H9 (cell line): Measurements from ENCODE around the gene CDC6. TPM values are rescaled to one million over a fixed set of nuclear protein-coding genes. Genes with fewer than 3 reads are reported as not detected.

ENCODE experiments used
- DNase-seq: peaks from one replicate; pipeline ENCODE4 v3.0.0-alpha.2; 2017
- H2AFZ ChIP-seq: one replicate; pipeline ENCODE4 v1.6.1; 2013; ENCODE audit warnings: mild to moderate bottlenecking, low read length, control low read depth, moderate library complexity
- H2AK5ac ChIP-seq: 2 replicates; pipeline ENCODE4 v1.6.1; 2013; ENCODE audit warnings: low read length, control low read depth, mixed read lengths; ENCODE audit not compliant: insufficient read length
- H2BK120ac ChIP-seq: one replicate; pipeline ENCODE4 v1.6.1; 2013; ENCODE audit warnings: low read depth, mild to moderate bottlenecking, low read length, control low read depth, inconsistent platforms; ENCODE audit not compliant: poor library complexity, severe bottlenecking
- H2BK12ac ChIP-seq: 2 replicates; pipeline ENCODE4 v1.6.1; 2013; ENCODE audit warnings: low read length, control low read depth, mixed read lengths, low read depth; ENCODE audit not compliant: insufficient read length
- H2BK15ac ChIP-seq: 2 replicates; pipeline ENCODE4 v1.6.1; 2013; ENCODE audit warnings: low read depth, low read length, control low read depth
- H2BK20ac ChIP-seq: one replicate; pipeline ENCODE4 v1.6.1; 2013; ENCODE audit warnings: low read depth, mild to moderate bottlenecking, low read length, control low read depth, inconsistent platforms; ENCODE audit not compliant: poor library complexity, severe bottlenecking
- H2BK5ac ChIP-seq: 2 replicates; pipeline ENCODE4 v1.6.1; 2013; ENCODE audit warnings: low read length, control low read depth, mixed read lengths; ENCODE audit not compliant: insufficient read length
- H3K14ac ChIP-seq: 2 replicates; pipeline ENCODE4 v1.6.1; 2013; ENCODE audit warnings: low read length, control low read depth; ENCODE audit not compliant: insufficient read depth
- H3K18ac ChIP-seq: 2 replicates; pipeline ENCODE4 v1.6.1; 2013; ENCODE audit warnings: low read depth, mild to moderate bottlenecking, mixed read lengths, low read length, control low read depth; ENCODE audit not compliant: insufficient read length
- H3K23ac ChIP-seq: 2 replicates; pipeline ENCODE4 v1.6.1; 2013; ENCODE audit warnings: low read length, control low read depth, mixed read lengths, low read depth; ENCODE audit not compliant: insufficient read length
- H3K23me2 ChIP-seq: 2 replicates; pipeline ENCODE4 v1.6.1; 2013; ENCODE audit warnings: low read depth, mild to moderate bottlenecking, mixed read lengths, low read length, control low read depth; ENCODE audit not compliant: insufficient read length, poor library complexity, severe bottlenecking
- H3K27ac ChIP-seq: 2 replicates; pipeline ENCODE4 v1.5.1; 2013; ENCODE audit warnings: low read length, control low read depth, mixed read lengths, low read depth; ENCODE audit not compliant: insufficient read length
- H3K27me3 ChIP-seq: 2 replicates; pipeline ENCODE4 v1.6.1; 2013; ENCODE audit warnings: low read length, control low read depth, inconsistent platforms; ENCODE audit not compliant: insufficient read depth
- H3K4ac ChIP-seq: 2 replicates; pipeline ENCODE4 v1.6.1; 2013; ENCODE audit warnings: low read depth, mild to moderate bottlenecking, control low read depth, inconsistent platforms, low read length, moderate library complexity
- H3K4me1 ChIP-seq: 2 replicates; pipeline ENCODE4 v1.6.1; 2013; ENCODE audit warnings: low read length, control low read depth, inconsistent platforms; ENCODE audit not compliant: insufficient read depth
- H3K4me2 ChIP-seq: 2 replicates; pipeline ENCODE4 v1.6.1; 2013; ENCODE audit warnings: low read length, control low read depth, mixed read lengths; ENCODE audit not compliant: insufficient read length, insufficient read depth
- H3K56ac ChIP-seq: 2 replicates; pipeline ENCODE4 v1.6.1; 2013; ENCODE audit warnings: low read depth, mild to moderate bottlenecking, mixed read lengths, low read length, control low read depth; ENCODE audit not compliant: insufficient read length
- H3K79me1 ChIP-seq: 2 replicates; pipeline ENCODE4 v1.6.1; 2013; ENCODE audit warnings: low read depth, mild to moderate bottlenecking, moderate library complexity, low read length, control low read depth, inconsistent platforms; ENCODE audit not compliant: insufficient read depth, poor library complexity, severe bottlenecking
- H3K79me2 ChIP-seq: 2 replicates; pipeline ENCODE4 v1.6.1; 2013; ENCODE audit warnings: low read length, control low read depth, inconsistent platforms; ENCODE audit not compliant: insufficient read depth
- H3K9ac ChIP-seq: 2 replicates; pipeline ENCODE4 v1.6.1; 2013; ENCODE audit warnings: low read length, control low read depth, mixed read lengths; ENCODE audit not compliant: insufficient read length; ENCODE audit errors: extremely low read depth
- H3K9me3 ChIP-seq: one replicate; pipeline ENCODE4 v1.6.1; 2013; ENCODE audit warnings: low read depth, low read length, inconsistent platforms; ENCODE audit not compliant: control insufficient read depth
- H3T11ph ChIP-seq: one replicate; pipeline ENCODE4 v1.6.1; 2013; ENCODE audit warnings: mild to moderate bottlenecking, low read length, control low read depth, inconsistent platforms
- H4K20me1 ChIP-seq: one replicate; pipeline ENCODE4 v1.6.1; 2013; ENCODE audit not compliant: control insufficient read depth, insufficient read length, insufficient read depth
- H4K5ac ChIP-seq: 2 replicates; pipeline ENCODE4 v1.6.1; 2013; ENCODE audit warnings: low read depth, mild to moderate bottlenecking, mixed read lengths, low read length, control low read depth; ENCODE audit not compliant: insufficient read length
- H4K8ac ChIP-seq: replicated peaks from 2 replicates; pipeline ENCODE4 v1.6.1; 2013; ENCODE audit warnings: low read length, control low read depth, mixed read lengths, low read depth; ENCODE audit not compliant: insufficient read length
- H4K91ac ChIP-seq: 2 replicates; pipeline ENCODE4 v1.6.1; 2013; ENCODE audit warnings: low read depth, mild to moderate bottlenecking, moderate library complexity, mixed read lengths, low read length, control low read depth; ENCODE audit not compliant: insufficient read length
- H3K27ac Mint-ChIP-seq, 3 experiments: 2 replicates in 2 of 3; 3 replicates in 1 of 3; pipeline ENCODE4 v1.8.0; 2020 to 2021; ENCODE audit warnings: mixed read lengths in 3 of 3, mild to moderate bottlenecking in 1 of 3, moderate library complexity in 1 of 3
- H3K27me3 Mint-ChIP-seq: 2 replicates; pipeline ENCODE4 v1.8.0; 2021; ENCODE audit warnings: low read depth, mild to moderate bottlenecking, moderate library complexity, mixed read lengths
- H3K36me3 Mint-ChIP-seq, 3 experiments: 2 replicates in 2 of 3; 3 replicates in 1 of 3; pipeline ENCODE4 v1.8.0; 2020 to 2021; ENCODE audit warnings: low read depth in 3 of 3, mixed read lengths in 3 of 3; ENCODE audit not compliant: insufficient read depth in 1 of 3
- H3K4me1 Mint-ChIP-seq, 2 experiments: 2 replicates each; pipeline ENCODE4 v1.8.0; 2020; ENCODE audit warnings: mixed read lengths in 2 of 2
- H3K4me3 Mint-ChIP-seq, 2 experiments: 2 replicates in 1 of 2; 3 replicates in 1 of 2; pipeline ENCODE4 v1.8.0; 2020 to 2021; ENCODE audit warnings: mild to moderate bottlenecking in 2 of 2, mixed read lengths in 2 of 2, moderate library complexity in 1 of 2
- H3K9me3 Mint-ChIP-seq, 2 experiments: 2 replicates in 1 of 2; 3 replicates in 1 of 2; pipeline ENCODE4 v1.8.0; 2020; ENCODE audit warnings: mild to moderate bottlenecking in 2 of 2, mixed read lengths in 2 of 2, moderate library complexity in 1 of 2
- WGBS: extraction: QIAGEN DNeasy Blood & Tissue Kit; methylation state at CpG from one replicate; pipeline ENCODE4 v1.1.7; 2013; ENCODE audit warnings: missing lambda C conversion rate, low lambda C conversion rate, mixed read lengths; ENCODE audit not compliant: insufficient read length; ENCODE audit errors: extremely low coverage; 5-methylcytosine and 5-hydroxymethylcytosine counted together
- total RNA-seq: library from RNA; stranded (reverse); gene quantifications from 2 replicates; pipeline ENCODE4 v1.2.1, GENCODE V29; 2021
- TF ChIP-seq, protein P1 (sequence below): fragments of 200-600 bp; sonication (generic); conservative IDR thresholded peaks from 3 replicates; pipeline ENCODE4 v1.8.0; 2021; ENCODE audit warnings: antibody characterized with exemption, mild to moderate bottlenecking

CDC6 gene
- total RNA-seq, 1 experiment from 2014 or later, result 131 TPM

DNA sequence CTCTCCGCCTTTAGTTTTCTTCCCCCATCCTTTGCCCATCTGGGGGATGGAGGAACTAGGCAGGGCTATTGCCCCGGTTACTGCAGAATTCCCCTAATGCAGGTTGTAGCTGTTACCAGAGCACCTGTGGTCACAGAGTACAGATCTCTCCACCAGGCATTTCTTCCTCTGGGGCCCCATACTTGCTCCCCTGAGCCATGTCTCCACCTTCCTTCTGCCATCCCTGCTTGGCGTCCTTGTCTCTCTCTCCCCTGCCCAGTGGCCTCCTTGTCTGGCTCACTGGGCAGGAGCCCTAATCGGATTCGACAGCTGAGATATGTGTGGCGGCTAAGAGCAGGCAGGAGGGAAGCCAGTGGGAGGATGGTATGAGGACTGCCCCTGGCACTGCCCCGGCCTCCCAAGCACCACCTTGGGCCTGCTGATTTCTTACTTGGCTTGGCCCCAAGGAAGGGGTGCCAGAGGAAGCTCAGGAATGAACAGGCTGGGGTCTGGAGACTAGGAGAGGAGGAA is 23.3 kb downstream of the CDC6 start:
- Histone ChIP-seq H3K23me2 (peaks cover 6% of the 10 kb centered on the region), H2BK15ac (no peak overlapping the region), H2AFZ (no peak overlapping the region), H2BK20ac (no peak overlapping the region), H4K5ac (no peak overlapping the region), H4K20me1 (no peaks in the 10 kb centered on the region), H2BK5ac (no peak overlapping the region), H3K79me2 (no peaks in the 10 kb centered on the region), H2BK12ac (no peak overlapping the region), H4K8ac (no peak overlapping the region), H3K14ac (no peak overlapping the region), H3K27ac (no peak overlapping the region), H3K18ac (no peak overlapping the region), H3K23ac (no peak overlapping the region), H3T11ph (no peak overlapping the region), H2BK120ac (no peak overlapping the region), H3K56ac (no peak overlapping the region), H4K91ac (no peak overlapping the region), H3K27me3 (no peaks in the 10 kb centered on the region; the same call in 1 of the 2 replicates), H3K4ac (no peak overlapping the region), H3K4me1 (peaks cover 16% of the 10 kb centered on the region; the same call in 1 of the 2 replicates), H3K79me1 (no peaks in the 10 kb centered on the region), H3K9ac (no peak overlapping the region), H3K4me2 (no peak overlapping the region), H3K9me3 (no peaks in the 10 kb centered on the region), H2AK5ac (no peak overlapping the region)
- H3K27ac Mint-ChIP-seq, result no peak overlapping the region; a peak in 2 of 7 replicates
- peaks cover 36 to 42% of the 10 kb centered on the region in 2 experiments for H3K4me1 Mint-ChIP-seq
- no peak overlapping the region for H3K4me3 Mint-ChIP-seq
- no peak for DNase-seq
- H3K9me3 Mint-ChIP-seq, result no peaks in the 10 kb centered on the region
- H3K27me3 Mint-ChIP-seq, result peaks cover 33% of the 10 kb centered on the region
- WGBS, result no CpG with 5 or more reads among the region's 7 CpGs
- H3K36me3 Mint-ChIP-seq, result no peaks in the 10 kb centered on the region
- TF ChIP-seq, protein P1, sequence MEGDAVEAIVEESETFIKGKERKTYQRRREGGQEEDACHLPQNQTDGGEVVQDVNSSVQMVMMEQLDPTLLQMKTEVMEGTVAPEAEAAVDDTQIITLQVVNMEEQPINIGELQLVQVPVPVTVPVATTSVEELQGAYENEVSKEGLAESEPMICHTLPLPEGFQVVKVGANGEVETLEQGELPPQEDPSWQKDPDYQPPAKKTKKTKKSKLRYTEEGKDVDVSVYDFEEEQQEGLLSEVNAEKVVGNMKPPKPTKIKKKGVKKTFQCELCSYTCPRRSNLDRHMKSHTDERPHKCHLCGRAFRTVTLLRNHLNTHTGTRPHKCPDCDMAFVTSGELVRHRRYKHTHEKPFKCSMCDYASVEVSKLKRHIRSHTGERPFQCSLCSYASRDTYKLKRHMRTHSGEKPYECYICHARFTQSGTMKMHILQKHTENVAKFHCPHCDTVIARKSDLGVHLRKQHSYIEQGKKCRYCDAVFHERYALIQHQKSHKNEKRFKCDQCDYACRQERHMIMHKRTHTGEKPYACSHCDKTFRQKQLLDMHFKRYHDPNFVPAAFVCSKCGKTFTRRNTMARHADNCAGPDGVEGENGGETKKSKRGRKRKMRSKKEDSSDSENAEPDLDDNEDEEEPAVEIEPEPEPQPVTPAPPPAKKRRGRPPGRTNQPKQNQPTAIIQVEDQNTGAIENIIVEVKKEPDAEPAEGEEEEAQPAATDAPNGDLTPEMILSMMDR, result no peak
